GM21447 (cell line): ENCODE results near the gene HTN3.
A peak's percentile ranks its signal among the peaks of the same experiment; 100 is the strongest.
"Not testable (repeated sequence)": the region's sequence is repeated elsewhere in the genome, so short reads cannot be mapped to it uniquely, and the experiment has no call there.

Experiments
- ATAC-seq: cut with Tn5 transposase; IDR thresholded peaks from one replicate; pipeline ENCODE4 v1.9.1; 2021; ENCODE audit not compliant: unreplicated experiment

HTN3 gene

DNA sequence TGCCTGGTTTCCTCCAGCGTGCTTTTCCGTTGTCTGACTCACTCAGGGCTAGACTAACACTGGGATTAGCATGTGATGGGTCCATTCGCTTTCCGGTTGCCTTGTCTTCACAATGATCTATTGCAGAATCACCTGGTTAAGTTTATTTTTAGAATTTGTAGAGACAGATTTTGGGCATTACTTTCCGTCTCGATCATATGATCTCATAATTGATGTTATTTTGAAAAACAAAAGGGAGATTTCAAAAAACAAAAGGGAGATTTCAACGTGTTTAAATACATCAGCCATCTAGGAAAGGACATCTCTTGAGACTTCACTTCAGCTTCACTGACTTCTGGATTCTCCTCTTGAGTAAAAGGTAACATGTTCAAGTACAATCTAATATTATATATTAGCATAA, at the start of gene HTN3:
Gene HTN3 (plus strand): TSS at position 301 of the 400 bp plus-strand sequence. CDS start 2,282 bp downstream, outside the sequence.
- not testable (repeated sequence) for ATAC-seq

DNA sequence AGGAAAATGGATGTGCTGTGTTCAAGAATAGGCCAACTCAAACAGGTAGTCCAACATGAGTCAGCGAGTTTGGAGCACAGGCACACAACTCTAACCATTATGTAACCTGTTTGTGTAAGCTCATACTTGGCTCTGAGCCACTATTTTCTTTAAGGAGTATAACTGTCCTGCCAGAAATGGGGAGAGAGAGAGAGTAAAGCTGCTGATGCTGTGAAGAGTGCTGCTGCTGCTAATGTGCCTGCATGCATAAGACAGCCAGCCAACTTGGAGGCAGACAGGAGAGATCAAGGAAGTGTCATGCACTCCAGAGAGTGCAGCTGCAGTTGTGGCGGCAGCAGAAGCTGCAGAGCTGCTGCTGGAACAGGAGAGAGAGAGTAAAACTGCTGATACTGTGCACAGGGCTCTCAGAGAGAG, 44.2 kb upstream of the HTN3 start:
- ATAC-seq: peak; percentile 49

DNA sequence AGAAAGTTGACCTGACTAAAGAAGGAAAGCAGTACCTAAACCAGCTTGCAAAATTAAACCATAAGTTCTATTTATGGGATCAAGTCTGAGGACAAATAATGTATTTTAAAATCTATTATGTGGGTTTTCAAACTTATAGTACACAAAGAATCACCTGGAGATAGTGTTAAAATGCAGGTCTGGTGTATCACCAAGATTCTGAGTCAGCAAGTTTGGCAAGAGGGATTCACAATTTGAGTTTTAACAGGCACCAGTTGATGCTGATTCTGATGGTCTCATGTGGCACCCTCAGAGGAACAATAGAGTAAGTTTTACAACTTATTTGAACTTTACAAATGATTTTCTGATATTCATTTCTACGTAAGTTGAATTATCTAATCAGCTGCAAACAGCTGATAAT, 41.6 kb upstream of the HTN3 start:
- no peak for ATAC-seq

DNA sequence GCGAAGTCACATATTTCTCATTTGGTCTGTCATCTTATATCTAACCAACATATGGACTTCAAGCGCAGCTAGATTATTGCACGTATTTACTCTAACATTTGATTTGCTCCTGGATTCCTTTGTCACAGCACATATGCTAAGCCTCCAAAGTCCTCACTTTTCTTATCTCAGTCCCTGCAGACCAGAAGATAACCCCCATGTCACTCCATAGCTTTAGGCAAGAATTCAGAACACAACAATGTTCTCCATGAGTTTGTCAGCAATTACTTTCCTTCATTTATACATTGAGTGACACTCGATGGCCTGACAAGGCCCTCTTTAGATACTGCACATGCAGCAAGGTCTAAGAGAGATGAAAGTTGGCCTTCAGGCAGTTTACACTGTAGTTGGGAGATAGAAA, 37.2 kb upstream of the HTN3 start:
- ATAC-seq: no peak

DNA sequence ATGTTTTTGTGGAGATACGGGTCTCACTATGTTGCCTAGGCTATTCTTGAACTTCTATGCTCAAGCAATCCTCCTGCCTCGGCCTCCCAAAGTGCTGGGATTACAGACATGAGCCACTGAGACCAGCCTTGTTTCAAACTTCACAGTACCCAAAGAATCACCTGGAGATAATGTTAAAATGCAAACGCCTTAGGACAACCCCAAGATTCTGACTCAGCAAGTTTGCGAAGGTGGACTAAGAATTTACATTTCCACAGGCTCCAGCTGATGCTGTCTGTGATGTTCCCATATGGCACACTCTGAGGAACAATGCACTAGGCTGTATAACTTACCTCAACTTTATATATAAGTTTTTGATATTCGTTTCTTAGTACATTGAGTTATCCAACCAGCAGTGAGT, 33.5 kb upstream of the HTN3 start:
- no peak for ATAC-seq

DNA sequence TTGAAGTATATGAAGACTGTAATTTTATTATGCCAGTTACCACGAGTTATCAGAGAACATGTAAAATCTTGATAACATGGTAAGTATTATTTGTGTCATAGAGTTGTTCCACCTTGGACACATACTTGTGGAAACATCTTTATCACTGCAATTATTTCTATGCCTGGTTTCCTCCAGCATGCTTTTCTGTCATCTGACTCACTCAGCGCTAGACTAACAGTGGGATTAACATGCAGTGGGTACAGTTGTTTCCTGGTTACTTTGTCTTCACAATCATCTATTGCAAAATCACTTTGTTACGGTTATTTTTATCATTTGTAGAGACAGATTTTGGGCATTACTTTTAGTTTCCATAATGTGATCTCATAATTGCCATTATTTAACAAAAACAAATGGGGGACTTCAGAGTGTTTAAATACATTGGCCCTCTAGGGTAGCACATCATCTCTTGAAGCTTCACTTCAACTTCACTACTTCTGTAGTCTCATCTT, 32.7 kb upstream of the HTN3 start, which contains the start of gene STATH:
Gene STATH (plus strand): TSS at position 441 of the 491 bp plus-strand sequence. CDS start 2,472 bp downstream, outside the sequence.
- ATAC-seq: no peak

DNA sequence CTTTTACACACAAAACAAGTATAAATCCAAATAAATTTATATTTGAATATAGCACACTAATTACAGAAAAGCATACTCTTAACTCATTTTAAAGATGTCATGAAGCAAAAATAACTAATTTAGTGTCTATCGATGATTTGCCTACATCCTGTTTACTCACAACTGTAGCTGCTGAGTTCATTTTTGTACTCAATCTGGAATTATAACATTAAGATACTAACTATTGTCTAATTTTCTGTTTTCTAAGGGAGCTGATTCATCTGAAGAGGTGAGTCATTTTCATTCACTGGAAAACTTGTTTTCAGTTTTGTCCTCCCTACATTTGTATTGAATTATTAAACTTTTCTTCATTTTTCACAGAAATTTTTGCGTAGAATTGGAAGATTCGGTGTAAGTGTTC, 28.8 kb upstream of the HTN3 start:
- no peak for ATAC-seq

DNA sequence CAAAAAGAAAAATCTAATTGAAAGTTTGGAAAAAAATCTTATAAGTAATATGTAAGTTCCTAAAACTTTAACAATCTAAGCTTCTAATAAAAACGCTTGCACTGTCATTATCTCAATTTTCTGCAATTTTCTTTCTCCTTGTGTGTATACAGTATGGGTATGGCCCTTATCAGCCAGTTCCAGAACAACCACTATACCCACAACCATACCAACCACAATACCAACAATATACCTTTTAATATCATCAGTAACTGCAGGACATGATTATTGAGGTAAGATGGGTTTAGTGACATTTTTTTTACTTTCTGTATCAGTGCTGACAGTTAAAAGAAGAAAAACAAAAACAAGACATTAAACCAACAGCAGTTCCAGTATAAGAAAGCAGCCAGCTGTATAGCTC, 27.5 kb upstream of the HTN3 start:
- ATAC-seq: no peak

DNA sequence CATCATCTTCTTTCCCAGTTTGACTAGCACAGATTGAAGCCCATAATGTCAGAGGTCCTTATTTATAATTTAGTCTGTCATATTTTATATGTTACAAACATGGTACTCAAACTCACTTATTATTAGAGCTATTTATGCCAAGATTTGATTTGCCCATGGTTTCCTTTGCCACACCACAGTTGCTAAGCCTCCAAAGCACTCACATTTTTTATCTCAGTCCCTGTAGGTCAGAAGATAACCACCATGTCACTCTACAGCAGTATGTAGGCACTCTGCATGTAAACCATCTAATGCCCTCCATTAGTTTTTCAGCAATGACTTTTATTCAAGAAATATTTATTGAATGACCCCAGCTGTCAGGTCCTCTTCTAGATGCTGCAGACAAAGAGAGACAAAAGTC, 25.8 kb upstream of the HTN3 start:
- no peak for ATAC-seq

DNA sequence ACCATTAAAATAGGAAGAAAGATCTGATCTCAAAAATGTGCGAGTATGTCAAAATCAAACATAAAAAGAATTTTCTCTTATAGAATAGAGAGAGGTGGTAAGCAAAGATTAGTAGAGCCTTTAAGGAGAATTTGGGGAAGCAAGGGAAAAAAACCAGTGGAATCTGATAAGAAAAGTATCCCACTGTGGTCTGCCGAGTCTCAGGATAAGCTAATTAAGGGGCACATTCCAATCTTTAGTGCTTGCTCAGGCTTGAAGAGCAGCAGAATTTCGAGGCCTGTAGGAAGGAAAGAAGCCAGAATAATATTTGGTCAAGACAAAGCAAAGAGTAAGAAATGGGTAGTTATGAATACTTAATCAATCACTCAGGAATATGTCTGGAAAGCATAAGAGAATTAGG, 19.5 kb upstream of the HTN3 start:
- no peak for ATAC-seq

DNA sequence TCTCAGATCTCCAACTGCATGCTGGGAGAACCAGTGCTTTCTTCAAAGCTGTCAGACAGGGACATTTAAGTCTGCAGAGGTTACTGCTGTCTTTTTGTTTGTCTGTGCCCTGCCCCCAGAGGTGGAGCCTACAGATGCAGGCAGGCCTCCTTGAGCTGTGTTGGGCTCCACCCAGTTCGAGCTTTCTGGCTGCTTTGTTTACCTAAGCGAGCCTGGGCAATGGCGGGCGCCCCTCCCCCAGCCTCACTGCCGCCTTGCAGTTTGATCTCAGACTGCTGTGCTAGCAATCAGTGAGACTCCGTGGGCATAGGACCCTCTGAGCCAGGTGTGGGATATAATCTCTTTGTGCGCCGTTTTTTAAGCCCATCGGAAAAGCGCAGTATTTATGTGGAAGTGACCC, 9.3 kb upstream of the HTN3 start:
- not testable (repeated sequence) for ATAC-seq

DNA sequence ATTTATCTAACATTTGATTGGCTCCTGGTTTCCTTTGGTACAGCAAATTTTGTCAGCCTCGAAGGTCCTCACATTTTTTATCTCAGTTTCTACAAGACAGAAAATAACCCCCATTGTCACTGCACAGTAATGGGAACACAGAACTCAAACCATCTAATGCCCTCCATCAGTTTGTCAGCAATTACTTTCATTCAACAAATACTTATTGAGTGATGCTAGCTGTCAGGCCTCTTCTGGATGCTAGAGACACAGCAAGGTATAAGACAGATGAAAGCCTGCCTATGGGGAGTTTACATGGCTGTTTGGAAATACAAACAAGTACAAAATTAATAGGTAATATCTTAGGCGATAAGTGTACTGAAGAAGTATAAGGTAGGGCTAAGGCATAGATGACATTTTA, 5.0 kb upstream of the HTN3 start:
- no peak for ATAC-seq

DNA sequence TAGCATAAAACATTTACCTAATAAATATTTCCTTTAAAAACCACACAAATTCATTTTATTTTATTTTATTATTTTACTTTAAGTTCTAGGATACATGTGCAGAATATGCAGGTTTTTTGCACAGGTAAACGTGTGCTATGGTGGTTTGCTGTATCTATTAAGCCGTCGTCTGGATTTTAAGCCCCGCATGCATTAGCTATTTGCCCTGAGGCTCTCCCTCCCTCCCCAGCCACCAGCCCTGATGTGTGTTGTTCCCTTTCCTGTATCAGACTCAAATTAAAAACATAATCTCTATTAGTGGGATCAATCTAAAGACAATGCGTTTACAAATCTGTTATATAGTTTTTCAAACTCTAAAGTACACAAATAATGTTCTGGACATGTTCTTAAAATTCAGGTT, 1.2 kb upstream of the HTN3 start:
- no peak for ATAC-seq

DNA sequence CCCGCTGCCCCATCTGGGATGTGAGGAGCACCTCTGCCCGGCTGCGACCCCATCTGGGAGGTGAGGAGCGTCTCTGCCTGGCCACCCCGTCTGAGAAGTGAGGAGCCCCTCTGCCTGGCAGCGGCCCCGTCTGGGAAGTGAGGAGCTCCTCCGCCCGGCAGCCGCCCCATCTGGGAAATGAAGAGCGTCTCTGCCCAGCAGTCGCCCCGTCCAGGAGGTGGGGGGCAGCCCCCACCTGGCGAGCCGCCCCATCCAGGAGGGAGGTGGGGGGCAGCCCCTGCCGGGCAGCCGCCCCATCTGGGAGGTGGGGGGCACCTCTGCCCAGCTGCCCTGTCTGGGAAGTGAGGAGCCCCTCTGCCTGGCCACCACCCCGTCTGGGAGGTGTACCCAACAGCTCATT, 9.3 kb downstream of the HTN3 start:
- ATAC-seq: not testable (repeated sequence)

DNA sequence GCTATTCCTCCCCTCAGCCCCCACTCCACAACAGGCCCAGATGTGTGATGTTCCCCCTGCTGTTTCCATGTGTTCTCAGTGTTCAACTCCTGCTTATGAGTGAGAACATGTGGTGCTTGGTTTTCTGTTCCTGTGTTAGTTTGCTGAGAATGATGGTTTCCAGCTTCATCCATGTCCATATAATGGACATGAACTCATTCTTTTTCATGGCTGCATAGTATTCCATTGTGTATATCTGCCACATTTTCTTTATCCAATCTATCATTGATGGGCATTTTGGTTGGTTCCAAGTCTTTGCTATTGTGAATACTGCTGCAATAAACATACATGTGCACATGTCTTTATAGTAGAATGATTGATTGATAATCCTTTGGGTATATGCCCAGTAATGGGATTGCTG, 11.7 kb downstream of the HTN3 start:
- ATAC-seq: not testable (repeated sequence)

DNA sequence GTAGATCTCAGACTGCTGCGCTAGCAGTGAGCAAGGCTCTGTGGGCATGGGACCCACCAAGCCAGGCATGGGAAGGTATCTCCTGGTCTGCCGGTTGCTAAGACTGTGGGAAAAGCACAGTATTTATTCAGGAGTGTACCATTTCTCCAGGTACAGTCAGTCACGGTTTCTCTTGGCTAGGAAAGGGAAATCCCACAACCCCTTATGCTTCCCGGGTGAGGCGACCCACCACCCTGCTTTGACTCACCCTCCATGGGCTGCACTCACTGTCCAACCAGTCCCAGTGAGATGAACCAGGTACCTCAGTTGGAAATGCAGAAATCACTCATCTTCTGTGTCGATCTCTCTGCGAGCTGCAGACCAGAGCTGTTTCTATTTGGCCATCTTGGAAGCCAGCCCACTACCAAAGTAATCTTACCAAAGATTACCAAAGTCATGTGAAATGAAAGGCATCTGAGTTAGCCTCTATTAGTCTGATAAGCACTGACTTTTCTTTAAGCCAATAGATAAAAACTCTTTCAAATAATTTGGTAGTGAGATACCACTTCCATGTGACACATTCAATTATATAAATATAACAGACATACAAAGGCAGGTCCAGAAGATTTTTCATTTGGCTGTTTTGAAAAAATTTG, 13.5 kb downstream of the HTN3 start:
- ATAC-seq: no peak

DNA sequence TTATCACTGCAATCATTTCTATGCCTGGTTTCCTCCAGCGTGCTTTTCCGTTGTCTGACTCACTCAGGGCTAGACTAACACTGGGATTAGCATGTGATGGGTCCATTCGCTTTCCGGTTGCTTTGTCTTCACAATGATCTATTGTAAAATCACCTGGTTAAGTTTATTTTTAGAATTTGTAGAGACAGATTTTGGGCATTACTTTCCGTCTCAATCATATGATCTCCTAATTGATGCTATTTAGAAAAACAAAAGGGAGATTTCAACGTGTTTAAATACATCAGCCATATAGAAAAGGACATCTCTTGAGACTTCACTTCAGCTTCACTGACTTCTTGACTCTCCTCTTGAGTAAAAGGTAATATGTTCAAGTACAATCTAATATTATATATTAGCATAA, 21.9 kb downstream of the HTN3 start, which contains the start of gene HTN1:
Gene HTN1 (plus strand): TSS at position 301 of the 400 bp plus-strand sequence. CDS start 2,639 bp downstream, outside the sequence.
- not testable (repeated sequence) for ATAC-seq

DNA sequence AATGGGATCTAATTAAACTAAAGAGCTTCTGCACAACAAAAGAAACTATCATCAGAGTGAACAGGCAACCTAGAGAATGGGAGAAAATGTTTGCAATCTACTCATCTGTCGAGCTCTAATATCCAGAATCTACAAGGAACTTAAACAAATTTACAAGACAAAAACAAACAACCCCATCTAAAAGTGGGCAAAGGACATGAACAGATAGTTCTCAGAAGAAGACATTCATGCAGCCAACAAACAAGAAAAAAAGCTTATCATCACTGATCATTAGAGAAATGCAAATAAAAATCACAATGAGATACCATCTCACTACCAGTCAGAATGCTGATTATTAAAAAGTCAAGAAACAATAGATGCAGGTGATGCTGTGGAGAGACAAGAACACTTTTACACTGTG, 28.3 kb downstream of the HTN3 start:
- not testable (repeated sequence) for ATAC-seq

DNA sequence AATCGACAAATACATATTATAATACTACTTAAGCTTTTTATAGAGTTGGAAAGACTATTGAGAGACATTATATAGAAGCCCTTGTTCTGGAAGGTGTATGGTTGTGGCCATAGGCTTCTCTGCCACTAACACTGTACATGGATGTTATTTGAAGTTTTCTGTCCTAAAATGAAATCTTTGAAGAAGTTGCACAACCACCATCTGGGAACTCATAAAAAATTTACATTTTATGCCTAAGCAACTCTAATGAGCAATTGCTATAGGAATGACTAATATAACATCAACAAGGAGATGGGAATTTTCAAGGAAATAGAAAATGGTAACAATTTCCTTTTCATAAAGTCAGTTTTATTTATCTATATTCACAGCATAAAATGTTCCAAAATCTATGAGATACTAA, 29.4 kb downstream of the HTN3 start:
- no peak for ATAC-seq

DNA sequence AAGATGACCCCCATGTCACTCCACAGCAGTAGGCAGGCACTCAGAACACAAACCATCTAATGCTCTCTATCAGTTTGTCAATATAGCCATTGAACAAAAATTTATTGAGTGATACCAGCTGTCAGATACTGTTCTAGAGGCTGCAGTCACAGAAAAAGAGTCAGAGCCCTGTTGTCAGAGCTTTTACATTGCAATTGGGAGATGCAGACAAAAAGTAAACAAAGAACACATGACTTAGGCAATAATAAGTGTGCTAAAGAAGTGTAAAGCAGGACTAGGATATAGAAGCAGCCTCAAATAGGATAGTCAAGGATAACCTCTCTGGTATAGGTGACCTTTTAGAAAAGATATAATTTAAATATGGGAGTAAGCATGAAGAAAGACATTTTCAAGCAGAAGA, 30.9 kb downstream of the HTN3 start:
- ATAC-seq: no peak

DNA sequence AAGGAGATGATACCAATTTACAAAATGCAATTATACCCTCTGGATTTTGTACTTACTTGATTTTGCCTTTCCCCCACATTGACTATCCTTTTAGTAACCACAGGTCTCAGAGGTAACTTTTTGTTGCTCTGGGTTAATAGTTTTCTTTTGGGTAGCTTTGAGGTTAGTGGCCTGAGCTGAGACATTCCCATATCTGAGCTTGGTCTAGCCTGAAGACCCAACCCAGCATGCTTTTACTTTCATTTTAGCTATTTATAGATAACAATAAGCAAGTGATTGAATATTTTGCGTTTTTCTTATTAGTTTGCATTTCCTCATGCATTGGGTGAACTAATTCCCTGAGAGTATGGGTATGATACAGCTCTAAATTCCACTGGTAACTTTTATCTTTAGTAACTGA, 33.7 kb downstream of the HTN3 start:
- ATAC-seq: peak; percentile 91

DNA sequence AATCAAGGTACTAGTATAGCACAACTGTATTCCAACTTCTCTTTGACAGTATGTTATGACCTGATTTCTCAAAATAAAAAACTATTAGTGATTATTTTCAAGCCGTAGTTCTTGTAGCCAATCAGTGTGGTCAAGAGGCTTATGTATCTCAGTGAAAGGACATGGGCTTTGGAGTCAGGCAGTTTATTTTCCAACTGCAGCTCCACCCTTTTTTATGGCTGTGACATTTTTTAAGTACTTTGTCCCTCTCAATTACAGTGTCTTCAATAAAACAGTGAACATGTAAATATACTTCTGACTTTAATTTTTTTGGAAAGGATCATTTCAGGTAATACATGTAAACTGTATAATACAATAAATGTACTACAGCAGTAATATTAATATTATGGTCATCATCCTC, 51.9 kb downstream of the HTN3 start:
- ATAC-seq: no peak
